Mammary microvascular endothelial cell (primary cell): ENCODE measurements around the gene CRYZ. TPM values are rescaled to one million over a fixed set of nuclear protein-coding genes. Genes with fewer than 3 reads are reported as not detected.

Experiments used
- total RNA-seq: library from RNA; depleted of rRNA; stranded (reverse); fragments of >200 nt; gene quantifications from 2 replicates; pipeline ENCODE4 v1.2.3, GENCODE V29; 2015

CRYZ gene
- 16.3 and 17.0 TPM in 2 replicates for total RNA-seq

GRCh38 chr1:74732960-74733603 lies at the start of gene CRYZ, which contains the start of gene TYW3:
CRYZ (minus strand) TSS chr1:74733050; CDS start chr1:74724821, 8,229 bp downstream.
TYW3 (plus strand) TSS chr1:74733152; CDS start chr1:74733245, 93 bp downstream.

GRCh38 chr1:74673351-74674111 lies 59.3 kb downstream of the CRYZ start, which contains the start of gene ERICH3:
ERICH3 (minus strand) TSS chr1:74673792; CDS start chr1:74673519, 273 bp downstream.

Other genes with a start within 250 kb of the CRYZ start
- gene LRRC53, start 220.4 kb downstream of the CRYZ start, total RNA-seq = not detected in 2 replicates
- gene ERICH3, start 59.3 kb downstream of the CRYZ start, total RNA-seq = not detected in 2 replicates
- gene TYW3, start 102 bp upstream of the CRYZ start, total RNA-seq = 13.6 and 17.6 TPM in 2 replicates